ENCODE measurements around the gene IFT122.
"Not testable (repeated sequence)": the region's sequence is repeated elsewhere in the genome, so short reads cannot be mapped to it uniquely, and the experiment has no call there.

IFT122 gene

DNA sequence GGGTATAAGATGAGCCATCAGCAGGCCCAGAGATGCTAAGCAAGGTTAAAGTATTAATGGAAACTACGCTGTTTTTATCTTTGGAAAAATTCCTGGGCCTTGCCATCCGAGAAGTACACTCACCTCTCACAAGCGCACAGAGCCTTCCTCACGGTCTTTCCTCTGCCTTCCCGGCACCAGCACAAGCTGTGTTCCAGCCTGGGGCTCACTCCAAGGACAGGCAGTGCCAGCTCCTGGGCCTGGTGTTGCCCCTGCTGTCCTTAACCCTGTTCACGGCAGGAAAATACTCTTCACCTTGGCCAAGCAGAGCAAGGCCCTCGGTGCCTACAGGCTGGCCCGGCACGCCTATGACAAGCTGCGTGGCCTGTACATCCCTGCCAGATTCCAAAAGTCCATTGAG is 74.1 kb downstream of the IFT122 start:
- H3K4me3 ChIP-seq (ENCODE audit: low read depth, low read length), result no peak overlapping the region
- no peaks in the 10 kb centered on the region for H3K27me3 ChIP-seq (ENCODE audit: control insufficient read depth, insufficient read depth, low read length)
- H3K36me3 ChIP-seq (ENCODE audit: control insufficient read depth, insufficient read depth, low read length), result peaks cover 41% of the 10 kb centered on the region
- no peaks in the 10 kb centered on the region for H3K9me3 ChIP-seq (ENCODE audit: control insufficient read depth, insufficient read depth, low read depth, low read length)
- H3K9ac ChIP-seq (ENCODE audit: low read length), result no peak overlapping the region
- H3K27ac ChIP-seq (ENCODE audit: low read depth, low read length), result no peak overlapping the region
- H3K4me1 ChIP-seq (ENCODE audit: control insufficient read depth, insufficient read depth, low read length), result no peaks in the 10 kb centered on the region

DNA sequence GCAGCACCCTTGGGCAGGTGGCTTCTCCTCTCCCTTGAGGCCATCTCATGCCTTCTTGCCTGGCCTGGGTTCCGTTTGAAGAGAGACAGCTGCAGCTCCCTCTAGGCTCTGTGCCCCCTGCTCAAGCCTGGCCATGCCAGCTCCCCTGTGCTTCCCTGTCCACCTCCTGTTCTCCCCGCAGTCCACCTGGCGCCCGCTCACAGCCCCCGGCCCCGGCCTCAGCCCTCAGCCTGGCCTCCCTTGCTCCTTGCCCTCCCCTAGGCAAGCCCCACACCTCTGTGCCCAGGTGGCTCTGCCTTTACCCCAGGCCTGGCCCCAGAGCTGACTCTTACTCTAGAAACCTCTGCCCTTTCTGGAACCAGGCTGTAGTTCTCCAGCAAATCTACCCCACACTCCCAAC is 74.5 kb downstream of the IFT122 start:
- H3K27me3 ChIP-seq (ENCODE audit: control insufficient read depth, insufficient read depth, low read length), result no peaks in the 10 kb centered on the region
- no peaks in the 10 kb centered on the region for H3K4me1 ChIP-seq (ENCODE audit: control insufficient read depth, insufficient read depth, low read length)
- H3K27ac ChIP-seq (ENCODE audit: low read depth, low read length), result no peak overlapping the region
- H3K4me3 ChIP-seq (ENCODE audit: low read depth, low read length), result no peak overlapping the region
- no peaks in the 10 kb centered on the region for H3K9me3 ChIP-seq (ENCODE audit: control insufficient read depth, insufficient read depth, low read depth, low read length)
- no peak overlapping the region for H3K9ac ChIP-seq (ENCODE audit: low read length)
- peaks cover 41% of the 10 kb centered on the region for H3K36me3 ChIP-seq (ENCODE audit: control insufficient read depth, insufficient read depth, low read length)

DNA sequence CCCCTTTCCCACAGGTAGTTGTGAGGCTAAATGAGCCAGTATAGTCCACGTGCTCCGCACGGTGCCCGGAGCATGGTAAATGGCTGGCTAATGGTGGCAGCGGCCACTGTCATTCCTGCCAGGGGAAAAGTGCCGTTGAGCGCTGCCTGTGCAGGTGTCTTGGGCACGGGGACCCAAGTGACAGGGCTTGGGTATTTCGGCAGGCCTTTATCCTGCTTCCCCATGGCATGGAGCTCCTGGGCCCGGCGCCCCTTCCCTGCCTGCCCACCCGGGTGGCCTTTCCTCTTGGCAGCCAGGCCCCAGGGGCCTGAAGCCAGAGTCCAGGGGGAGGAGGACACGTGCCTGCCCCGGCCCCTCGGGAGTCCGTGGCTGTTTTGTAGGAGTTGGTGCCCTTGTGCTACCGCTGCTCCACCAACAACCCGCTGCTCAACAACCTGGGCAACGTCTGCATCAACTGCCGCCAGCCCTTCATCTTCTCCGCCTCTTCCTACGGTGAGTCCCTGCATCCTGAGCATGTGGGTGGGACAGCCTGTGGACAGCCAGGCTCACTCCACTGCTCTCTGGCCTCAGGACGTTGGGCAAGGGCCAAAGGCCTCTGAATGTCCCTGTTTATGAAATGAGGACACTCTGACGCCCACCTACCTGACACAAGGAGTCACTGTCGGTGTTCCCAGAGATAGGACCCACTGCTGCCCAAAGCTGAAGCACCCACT is 75.2 kb downstream of the IFT122 start:
- H3K4me1 ChIP-seq (ENCODE audit: control insufficient read depth, insufficient read depth, low read length); H3K9me3 ChIP-seq (ENCODE audit: control insufficient read depth, insufficient read depth, low read depth, low read length); H3K27me3 ChIP-seq (ENCODE audit: control insufficient read depth, insufficient read depth, low read length); H3K27ac ChIP-seq (ENCODE audit: low read depth, low read length); H3K4me3 ChIP-seq (ENCODE audit: low read depth, low read length); H3K9ac ChIP-seq (ENCODE audit: low read length): not testable (repeated sequence)
- H3K36me3 ChIP-seq (ENCODE audit: control insufficient read depth, insufficient read depth, low read length), result peaks cover 43% of the 10 kb centered on the region

DNA sequence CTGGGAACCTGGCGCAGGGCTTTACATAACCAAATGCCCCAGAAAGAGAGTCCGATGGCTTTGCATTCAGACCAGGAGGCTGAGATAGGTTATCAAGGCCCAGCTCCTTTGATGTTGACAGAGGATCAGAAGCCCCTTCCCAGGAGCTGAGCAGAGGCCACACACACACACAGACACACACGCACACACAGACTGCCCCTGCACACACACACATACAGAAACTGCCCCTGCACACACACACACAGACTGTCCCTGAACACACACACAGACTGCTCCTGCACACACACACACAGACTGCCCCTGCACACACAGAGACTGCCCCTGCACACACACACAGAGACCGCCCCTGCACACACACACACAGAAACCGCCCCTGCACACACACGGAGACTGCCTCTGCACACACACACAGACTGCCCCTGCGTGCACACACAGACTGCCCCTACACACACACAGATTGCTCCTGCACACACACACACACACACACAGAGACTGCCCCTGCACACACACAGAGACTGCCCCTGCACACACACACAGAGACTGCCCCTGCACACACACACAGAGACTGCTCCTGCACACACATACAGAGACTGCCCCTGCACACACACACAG is 75.9 kb downstream of the IFT122 start:
- H3K4me1 ChIP-seq (ENCODE audit: control insufficient read depth, insufficient read depth, low read length); H3K27me3 ChIP-seq (ENCODE audit: control insufficient read depth, insufficient read depth, low read length); H3K9ac ChIP-seq (ENCODE audit: low read length); H3K9me3 ChIP-seq (ENCODE audit: control insufficient read depth, insufficient read depth, low read depth, low read length); H3K4me3 ChIP-seq (ENCODE audit: low read depth, low read length); H3K27ac ChIP-seq (ENCODE audit: low read depth, low read length): not testable (repeated sequence)
- peaks cover 41% of the 10 kb centered on the region for H3K36me3 ChIP-seq (ENCODE audit: control insufficient read depth, insufficient read depth, low read length)

DNA sequence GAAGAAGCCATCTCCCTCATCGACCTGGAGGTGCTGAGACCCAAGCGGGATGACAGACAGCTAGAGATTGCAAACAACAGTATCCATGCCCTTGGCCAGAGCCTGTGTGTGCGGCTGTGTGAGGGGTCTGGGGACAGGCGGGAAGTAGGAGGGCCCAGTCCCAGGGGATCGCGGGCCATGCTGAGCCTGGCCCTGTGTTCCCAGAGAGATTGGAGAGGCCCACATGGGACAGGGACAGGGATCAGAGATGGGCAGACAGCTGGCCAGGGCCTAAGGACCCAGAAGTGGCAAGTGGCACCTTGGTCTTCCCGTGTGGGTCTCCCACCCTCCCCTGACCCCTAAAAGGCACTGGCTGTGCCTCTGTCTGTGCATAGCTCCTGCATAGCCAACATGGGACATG is 77.5 kb downstream of the IFT122 start:
- H3K4me3 ChIP-seq (ENCODE audit: low read depth, low read length), result no peak overlapping the region
- peaks cover 2% of the 10 kb centered on the region; the same call in 1 of the 2 replicates for H3K4me1 ChIP-seq (ENCODE audit: control insufficient read depth, insufficient read depth, low read length)
- no peaks in the 10 kb centered on the region for H3K27me3 ChIP-seq (ENCODE audit: control insufficient read depth, insufficient read depth, low read length)
- H3K27ac ChIP-seq (ENCODE audit: low read depth, low read length), result no peak overlapping the region
- no peaks in the 10 kb centered on the region for H3K9me3 ChIP-seq (ENCODE audit: control insufficient read depth, insufficient read depth, low read depth, low read length)
- peaks cover 29% of the 10 kb centered on the region for H3K36me3 ChIP-seq (ENCODE audit: control insufficient read depth, insufficient read depth, low read length)
- no peak overlapping the region for H3K9ac ChIP-seq (ENCODE audit: low read length)

DNA sequence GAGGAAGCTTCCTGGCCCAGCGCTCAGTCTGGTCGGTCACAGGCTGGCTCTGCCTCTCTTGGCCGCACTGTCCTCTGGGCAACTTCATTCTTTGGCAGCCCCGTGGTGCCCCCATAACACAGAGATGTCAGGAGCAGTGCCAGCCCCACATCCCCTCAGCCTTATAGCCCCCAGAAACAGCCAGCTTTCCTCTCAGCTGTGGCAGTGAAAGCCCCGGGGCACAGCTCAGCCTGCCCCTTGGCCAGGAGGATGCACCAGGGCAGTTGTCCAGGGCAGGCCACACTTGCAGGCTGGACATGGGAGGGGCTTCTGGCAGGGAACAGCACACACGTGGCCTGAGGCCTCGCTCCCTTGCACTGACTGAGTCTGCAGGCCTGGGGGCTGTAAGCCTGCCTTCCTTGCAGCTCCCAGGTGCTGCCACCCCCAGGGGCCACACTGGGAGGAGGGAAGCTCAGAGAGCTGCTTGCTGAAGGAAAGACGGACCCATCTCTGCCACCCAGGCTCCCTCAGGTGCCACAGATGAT is 78.1 kb downstream of the IFT122 start:
- Histone ChIP-seq H3K9ac (ENCODE audit: low read length) (no peak overlapping the region), H3K4me3 (ENCODE audit: low read depth, low read length) (no peak overlapping the region), H3K4me1 (ENCODE audit: control insufficient read depth, insufficient read depth, low read length) (peaks cover 2% of the 10 kb centered on the region; the same call in 1 of the 2 replicates), H3K9me3 (ENCODE audit: control insufficient read depth, insufficient read depth, low read depth, low read length) (no peaks in the 10 kb centered on the region), H3K36me3 (ENCODE audit: control insufficient read depth, insufficient read depth, low read length) (peaks cover 28% of the 10 kb centered on the region), H3K27me3 (ENCODE audit: control insufficient read depth, insufficient read depth, low read length) (no peaks in the 10 kb centered on the region), H3K27ac (ENCODE audit: low read depth, low read length) (no peak overlapping the region)

DNA sequence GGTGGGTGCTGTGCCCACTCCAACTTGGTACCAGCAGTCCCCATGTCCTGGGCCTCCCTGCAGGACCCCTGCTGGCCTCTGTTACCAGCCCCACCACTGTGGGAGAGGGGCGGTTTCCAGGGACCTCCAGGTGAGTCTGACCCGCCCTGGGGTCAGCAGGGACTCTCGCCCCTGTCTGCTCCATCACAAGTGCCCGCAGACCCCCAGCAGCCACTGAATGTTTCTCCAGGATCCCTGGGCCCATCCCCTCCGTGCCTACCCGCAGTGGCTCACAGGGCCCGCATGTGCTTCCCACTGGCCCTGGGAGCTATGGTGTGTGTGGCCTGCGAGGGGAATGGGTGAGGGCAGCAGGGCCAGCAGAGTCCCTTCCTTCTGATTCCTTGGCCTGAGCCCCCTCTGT is 78.6 kb downstream of the IFT122 start:
- no peaks in the 10 kb centered on the region for H3K27me3 ChIP-seq (ENCODE audit: control insufficient read depth, insufficient read depth, low read length)
- peaks cover 24% of the 10 kb centered on the region for H3K36me3 ChIP-seq (ENCODE audit: control insufficient read depth, insufficient read depth, low read length)
- H3K4me3 ChIP-seq (ENCODE audit: low read depth, low read length), result no peak overlapping the region
- no peak overlapping the region for H3K27ac ChIP-seq (ENCODE audit: low read depth, low read length)
- peaks cover 2% of the 10 kb centered on the region; the same call in 1 of the 2 replicates for H3K4me1 ChIP-seq (ENCODE audit: control insufficient read depth, insufficient read depth, low read length)
- H3K9ac ChIP-seq (ENCODE audit: low read length), result no peak overlapping the region
- H3K9me3 ChIP-seq (ENCODE audit: control insufficient read depth, insufficient read depth, low read depth, low read length), result no peaks in the 10 kb centered on the region

DNA sequence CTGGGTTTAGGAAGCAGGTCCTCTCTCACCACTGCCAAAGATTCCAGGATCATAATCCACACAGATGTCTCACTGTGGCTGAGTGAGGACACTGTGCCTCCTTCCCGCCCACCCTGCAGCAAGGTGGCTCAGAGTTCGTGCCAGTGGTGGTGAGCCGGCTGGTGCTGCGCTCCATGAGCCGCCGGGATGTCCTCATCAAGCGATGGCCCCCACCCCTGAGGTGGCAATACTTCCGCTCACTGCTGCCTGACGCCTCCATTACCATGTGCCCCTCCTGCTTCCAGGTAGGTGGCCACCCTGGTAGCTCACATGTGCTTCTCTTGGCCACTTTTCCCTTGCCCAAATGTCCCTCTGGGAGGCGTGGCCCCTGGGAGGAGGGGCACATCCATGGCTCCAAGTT is 79.4 kb downstream of the IFT122 start:
- H3K27me3 ChIP-seq (ENCODE audit: control insufficient read depth, insufficient read depth, low read length), result no peaks in the 10 kb centered on the region
- H3K4me3 ChIP-seq (ENCODE audit: low read depth, low read length), result no peak overlapping the region
- H3K9me3 ChIP-seq (ENCODE audit: control insufficient read depth, insufficient read depth, low read depth, low read length), result no peaks in the 10 kb centered on the region
- H3K4me1 ChIP-seq (ENCODE audit: control insufficient read depth, insufficient read depth, low read length), result peaks cover 2% of the 10 kb centered on the region; the same call in 1 of the 2 replicates
- H3K36me3 ChIP-seq (ENCODE audit: control insufficient read depth, insufficient read depth, low read length), result peaks cover 20% of the 10 kb centered on the region
- H3K27ac ChIP-seq (ENCODE audit: low read depth, low read length), result no peak overlapping the region
- H3K9ac ChIP-seq (ENCODE audit: low read length), result no peak overlapping the region

DNA sequence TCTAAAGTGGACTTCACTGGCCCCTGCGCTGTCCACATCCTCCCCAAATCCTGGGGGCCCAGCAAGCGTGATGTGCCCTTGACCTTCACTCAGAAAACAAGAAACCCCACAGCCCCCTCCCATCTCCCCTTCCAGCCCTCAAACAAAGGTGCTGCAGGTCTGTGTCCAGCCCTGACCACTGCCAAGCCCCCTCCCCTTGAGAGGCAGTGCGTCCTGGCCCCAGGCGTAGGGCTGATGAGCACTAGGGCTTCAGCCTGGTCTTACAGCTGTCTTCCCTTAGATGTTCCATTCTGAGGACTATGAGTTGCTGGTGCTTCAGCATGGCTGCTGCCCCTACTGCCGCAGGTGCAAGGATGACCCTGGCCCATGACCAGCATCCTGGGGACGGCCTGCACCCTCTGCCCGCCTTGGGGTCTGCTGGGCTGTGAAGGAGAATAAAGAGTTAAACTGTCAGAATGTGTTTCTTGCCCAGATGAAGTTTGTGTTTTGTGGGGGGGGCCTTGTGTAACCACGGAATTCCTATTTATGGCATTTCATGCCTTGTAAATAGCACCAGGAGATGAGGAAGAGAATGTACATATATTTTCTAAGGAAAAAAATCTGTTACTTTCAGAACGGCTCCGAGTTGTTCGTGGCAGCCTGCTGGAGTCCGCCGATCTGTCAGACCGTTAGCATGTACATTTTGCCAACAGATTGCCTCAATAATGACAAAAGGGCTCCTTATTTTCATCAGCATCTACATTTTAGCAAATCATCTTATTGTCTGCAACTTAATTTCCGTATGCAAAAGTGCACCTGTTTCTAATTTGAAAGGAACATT is 80.1 kb downstream of the IFT122 start:
- H3K27ac ChIP-seq (ENCODE audit: low read depth, low read length), result no peak overlapping the region
- H3K9ac ChIP-seq (ENCODE audit: low read length), result no peak overlapping the region
- H3K36me3 ChIP-seq (ENCODE audit: control insufficient read depth, insufficient read depth, low read length), result peaks cover 20% of the 10 kb centered on the region
- no peaks in the 10 kb centered on the region for H3K27me3 ChIP-seq (ENCODE audit: control insufficient read depth, insufficient read depth, low read length)
- H3K9me3 ChIP-seq (ENCODE audit: control insufficient read depth, insufficient read depth, low read depth, low read length), result no peaks in the 10 kb centered on the region
- no peak overlapping the region for H3K4me3 ChIP-seq (ENCODE audit: low read depth, low read length)
- peaks cover 2% of the 10 kb centered on the region; the same call in 1 of the 2 replicates for H3K4me1 ChIP-seq (ENCODE audit: control insufficient read depth, insufficient read depth, low read length)

DNA sequence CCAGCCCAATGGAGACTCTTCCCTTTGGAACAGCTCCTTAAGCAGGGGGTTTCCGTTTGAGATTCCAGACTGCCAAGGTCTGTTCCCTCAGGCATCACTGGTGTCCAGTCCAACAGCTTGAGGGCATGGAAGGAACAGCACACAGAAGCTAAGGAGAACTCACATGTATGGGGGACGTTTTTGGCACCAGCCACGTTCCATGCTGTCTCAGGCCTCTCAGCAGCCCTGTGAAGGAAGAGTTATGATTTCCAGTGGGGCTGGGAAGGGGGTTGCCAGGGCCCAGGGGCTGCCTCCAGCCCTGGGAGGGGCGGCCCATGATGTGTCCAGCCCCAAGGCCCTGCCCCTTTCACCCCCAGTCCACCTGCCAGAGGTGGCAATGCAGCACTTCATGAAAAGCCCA is 80.9 kb downstream of the IFT122 start:
- peaks cover 17% of the 10 kb centered on the region for H3K36me3 ChIP-seq (ENCODE audit: control insufficient read depth, insufficient read depth, low read length)
- H3K27me3 ChIP-seq (ENCODE audit: control insufficient read depth, insufficient read depth, low read length), result no peaks in the 10 kb centered on the region
- H3K9me3 ChIP-seq (ENCODE audit: control insufficient read depth, insufficient read depth, low read depth, low read length), result no peaks in the 10 kb centered on the region
- peaks cover 2% of the 10 kb centered on the region; the same call in 1 of the 2 replicates for H3K4me1 ChIP-seq (ENCODE audit: control insufficient read depth, insufficient read depth, low read length)
- no peak overlapping the region for H3K9ac ChIP-seq (ENCODE audit: low read length)
- H3K27ac ChIP-seq (ENCODE audit: low read depth, low read length), result no peak overlapping the region
- H3K4me3 ChIP-seq (ENCODE audit: low read depth, low read length), result no peak overlapping the region

DNA sequence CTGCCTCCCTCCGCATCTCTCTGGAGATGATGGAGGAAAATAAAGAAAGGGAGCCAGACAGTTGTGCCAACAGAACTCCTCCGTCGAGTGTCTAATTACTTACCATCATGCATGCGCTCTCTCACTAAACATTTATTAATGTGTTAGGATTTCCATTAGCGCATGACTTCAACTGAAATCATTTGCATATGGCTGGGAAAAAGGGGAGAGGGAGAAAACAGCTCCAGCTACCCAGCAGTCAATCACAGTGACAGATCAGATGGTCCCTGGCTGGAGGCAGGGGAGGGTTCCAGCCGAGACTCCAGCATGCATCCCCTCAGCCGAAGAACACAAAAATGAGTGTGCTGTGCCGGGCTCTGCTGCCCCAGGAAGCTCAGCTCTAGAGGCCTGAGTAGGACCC is 81.6 kb downstream of the IFT122 start:
- no peaks in the 10 kb centered on the region for H3K27me3 ChIP-seq (ENCODE audit: control insufficient read depth, insufficient read depth, low read length)
- no peak overlapping the region for H3K4me3 ChIP-seq (ENCODE audit: low read depth, low read length)
- H3K9ac ChIP-seq (ENCODE audit: low read length), result no peak overlapping the region
- H3K9me3 ChIP-seq (ENCODE audit: control insufficient read depth, insufficient read depth, low read depth, low read length), result no peaks in the 10 kb centered on the region
- no peak overlapping the region for H3K27ac ChIP-seq (ENCODE audit: low read depth, low read length)
- peaks cover 7% of the 10 kb centered on the region; the same call in 1 of the 2 replicates for H3K4me1 ChIP-seq (ENCODE audit: control insufficient read depth, insufficient read depth, low read length)
- H3K36me3 ChIP-seq (ENCODE audit: control insufficient read depth, insufficient read depth, low read length), result peaks cover 11% of the 10 kb centered on the region
